ENCODE results near the gene MBTD1. TPM values are rescaled to one million over a fixed set of nuclear protein-coding genes. Genes with fewer than 3 reads are reported as not detected.

The MBTD1 gene
- total RNA-seq, result 98.6 TPM

GRCh38 chr17:51259564-51260236, at the start of gene MBTD1:
Gene MBTD1, minus strand, starts transcription at chr17:51260049. Its CDS starts 34,888 bp downstream, at chr17:51225161.

GRCh38 chr17:51260237-51261023, 581 bp upstream of the MBTD1 start, which contains the start of gene UTP18:
Gene UTP18, plus strand, starts transcription at chr17:51260546. Its CDS starts 39 bp downstream, at chr17:51260585.

GRCh38 chr17:51166198-51166986, 93.5 kb downstream of the MBTD1 start, which contains the start of gene NME2:
Gene NME2, plus strand, starts transcription at chr17:51166411. Its CDS starts 420 bp downstream, at chr17:51166831.

GRCh38 chr17:51153210-51154072, 106.4 kb downstream of the MBTD1 start, which contains the start of gene NME1:
Gene NME1, plus strand, starts transcription at chr17:51153559. Its CDS starts 2,096 bp downstream, at chr17:51155655.

Other genes starting within 250 kb of the MBTD1 start
- gene SPAG9, start 139.2 kb downstream of the MBTD1 start, total RNA-seq, result 475 TPM
- 44.1 TPM for gene NME1, start 106.5 kb downstream of the MBTD1 start, total RNA-seq
- 129 TPM for gene NME2, start 93.6 kb downstream of the MBTD1 start, total RNA-seq
- 36.6 TPM for gene UTP18, start 497 bp upstream of the MBTD1 start, total RNA-seq